HG02642 (cell line): ENCODE data around the gene FMC1.
"Not testable (repeated sequence)": the region's sequence is repeated elsewhere in the genome, so short reads cannot be mapped to it uniquely, and the experiment has no call there.

ENCODE experiments used
- ATAC-seq: cut with Tn5 transposase; IDR thresholded peaks from one replicate; pipeline ENCODE4 v1.9.1; 2021; ENCODE audit warnings: mild to moderate bottlenecking; ENCODE audit not compliant: unreplicated experiment, poor library complexity

FMC1 gene, protein sequence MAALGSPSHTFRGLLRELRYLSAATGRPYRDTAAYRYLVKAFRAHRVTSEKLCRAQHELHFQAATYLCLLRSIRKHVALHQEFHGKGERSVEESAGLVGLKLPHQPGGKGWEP

GRCh38 chr7:139341058-139341775 lies at the start of gene FMC1:
Gene FMC1, plus strand, starts transcription at chr7:139341337. Its CDS starts 48 bp downstream, at chr7:139341385.
- ATAC-seq = peak; percentile 53

- ATAC-seq = no peak
Observed at GRCh38 chr7:139292821-139293220, 48.3 kb upstream of the FMC1 start.

- no peak for ATAC-seq
Observed at GRCh38 chr7:139293534-139293933, 47.6 kb upstream of the FMC1 start.

DNA sequence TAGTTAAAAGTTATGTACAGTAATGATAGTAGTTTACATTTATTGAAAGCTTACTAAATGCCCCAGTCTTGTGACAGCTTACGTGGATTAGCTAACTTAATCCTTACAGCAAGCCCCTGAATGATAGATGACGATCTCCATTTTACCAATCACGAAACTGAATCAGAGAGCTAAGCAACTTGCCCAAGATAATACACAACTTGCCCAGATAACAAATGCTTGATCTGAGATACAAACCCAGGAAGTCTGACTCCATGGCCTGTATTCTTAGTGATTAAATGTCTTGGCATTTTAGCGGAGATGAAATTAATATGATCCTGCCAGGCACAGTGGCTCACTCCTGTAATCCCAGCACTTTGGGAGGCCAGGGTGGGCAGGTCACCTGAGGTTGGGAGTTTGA lies 46.9 kb upstream of the FMC1 start:
- no peak for ATAC-seq

DNA sequence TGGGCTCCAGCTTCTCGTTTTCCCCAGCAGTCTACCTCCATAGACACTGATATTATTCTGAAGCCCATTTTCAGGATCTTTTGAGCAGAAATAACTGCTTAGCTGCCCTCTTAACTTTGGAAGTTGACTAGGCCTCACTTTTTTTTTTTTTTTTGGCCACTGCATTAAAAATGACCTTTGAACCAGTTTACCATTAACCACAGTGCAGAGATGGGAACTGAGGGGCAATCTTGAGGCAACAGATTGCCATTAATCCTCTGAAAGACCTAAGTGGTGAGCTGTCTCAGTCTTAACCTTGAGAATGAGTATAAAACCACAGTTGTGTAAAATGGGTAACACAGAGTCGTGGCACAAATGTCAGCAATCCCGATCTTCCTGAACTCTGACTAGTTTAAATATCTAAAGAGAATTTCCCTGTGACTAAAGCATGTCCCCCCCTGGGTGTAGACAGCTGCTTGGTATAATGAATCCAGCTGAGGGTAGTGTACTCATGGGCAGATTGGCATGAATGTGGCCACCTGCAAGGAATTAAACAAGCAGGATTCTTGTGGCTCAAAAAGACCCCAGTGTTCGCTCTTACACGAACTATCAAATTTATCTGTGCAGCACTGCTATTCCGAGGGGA lies 46.1 kb upstream of the FMC1 start:
- ATAC-seq = no peak

DNA sequence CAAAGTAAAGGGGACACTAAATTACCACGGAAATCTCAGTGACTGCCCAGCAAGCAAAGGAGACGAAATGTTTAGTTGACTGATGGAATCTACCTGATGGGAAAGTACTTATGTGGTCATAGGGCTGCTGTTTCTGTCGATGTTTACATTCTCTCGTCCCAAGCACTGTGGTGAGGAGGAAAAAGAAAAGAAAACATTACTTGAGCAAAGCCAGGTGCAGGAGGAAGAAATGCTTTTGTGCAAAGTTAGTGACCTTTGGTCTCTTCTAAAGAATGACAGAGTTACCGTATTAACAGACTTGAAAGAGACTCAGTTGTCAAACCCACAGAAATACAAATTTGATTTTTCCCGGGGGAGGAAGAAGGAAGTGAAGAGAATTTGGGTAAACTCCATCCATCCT lies 43.3 kb upstream of the FMC1 start:
- ATAC-seq = no peak

DNA sequence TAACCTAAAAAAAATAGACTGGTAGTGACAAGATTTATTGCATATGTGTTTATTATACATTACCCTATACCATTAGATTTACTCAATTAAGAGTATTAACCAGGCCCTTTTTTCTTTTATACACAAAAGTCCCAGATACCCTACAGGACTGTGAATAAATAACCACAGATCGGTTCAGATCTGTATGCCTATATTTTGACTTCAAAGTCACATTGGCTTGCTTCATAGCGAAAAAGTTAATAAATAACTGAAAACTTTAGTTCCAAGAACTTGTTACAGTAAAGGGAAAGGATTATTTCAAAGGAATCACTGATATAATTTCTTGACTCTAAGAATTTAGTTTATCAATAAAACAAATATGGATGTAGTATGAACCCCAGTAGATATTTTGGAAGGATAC lies 41.8 kb upstream of the FMC1 start:
- ATAC-seq = no peak

- ATAC-seq = no peak
Observed at GRCh38 chr7:139300390-139300789, 40.7 kb upstream of the FMC1 start.

- ATAC-seq = no peak
Observed at GRCh38 chr7:139304517-139304916, 36.6 kb upstream of the FMC1 start.

DNA sequence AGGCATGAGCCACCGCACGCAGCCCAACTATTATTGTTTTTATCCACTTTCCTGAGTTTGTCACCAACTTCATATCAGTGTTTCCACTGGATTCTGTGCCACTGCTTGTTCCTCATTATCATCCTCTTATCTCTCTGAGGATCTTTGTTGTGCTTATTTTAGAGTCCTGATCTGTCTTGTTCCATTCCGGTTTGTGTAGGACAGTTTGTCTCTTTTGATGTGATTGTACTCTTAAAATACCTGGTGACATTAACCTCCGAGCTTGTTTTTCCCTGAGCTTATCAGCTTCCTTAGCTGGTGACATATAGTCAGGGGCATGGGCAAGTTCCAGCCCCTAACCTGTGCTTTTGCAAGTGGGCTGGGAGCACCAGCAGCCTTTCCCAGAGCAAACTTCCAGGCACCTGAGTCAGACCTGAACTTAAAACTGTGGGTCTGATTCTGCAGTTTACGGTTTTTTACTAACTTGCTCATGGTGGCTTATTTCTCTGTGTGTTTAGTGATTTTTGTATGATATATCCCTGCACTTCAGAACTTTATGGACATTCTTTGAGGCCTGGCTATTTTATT lies 23.1 kb upstream of the FMC1 start:
- ATAC-seq = no peak

DNA sequence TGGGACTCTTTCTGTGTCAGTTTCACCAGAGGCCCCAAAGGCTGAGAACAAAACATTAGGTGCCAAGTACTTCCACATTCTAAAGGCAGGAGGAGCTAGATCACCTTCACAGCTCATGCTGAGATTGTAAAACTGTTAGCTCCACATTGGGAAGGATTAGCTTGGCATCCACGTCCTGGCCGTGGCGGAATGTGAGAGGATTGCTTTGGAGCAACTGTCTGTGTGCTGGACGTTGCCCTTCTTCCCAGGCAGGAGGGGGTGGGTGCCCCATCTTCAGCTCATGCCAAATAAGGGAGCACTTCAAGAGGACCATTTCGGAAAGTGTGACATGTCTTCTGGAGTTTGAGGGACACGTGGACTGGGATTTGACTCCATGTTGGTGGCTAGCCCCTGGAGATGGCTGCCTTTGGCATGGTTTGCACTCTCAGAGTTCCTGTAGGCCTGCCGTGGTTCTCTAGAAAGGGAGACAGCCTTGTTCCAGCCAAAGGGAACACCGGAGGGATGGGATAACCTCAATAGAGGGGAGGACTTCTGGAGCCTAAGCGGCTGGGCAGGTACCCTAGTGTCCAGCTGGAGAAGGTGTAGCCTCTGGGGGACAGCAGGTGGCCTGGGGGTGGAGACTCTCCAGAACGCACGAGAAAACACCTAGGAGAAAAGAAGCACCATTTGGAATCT lies 19.9 kb upstream of the FMC1 start:
- no peak for ATAC-seq

DNA sequence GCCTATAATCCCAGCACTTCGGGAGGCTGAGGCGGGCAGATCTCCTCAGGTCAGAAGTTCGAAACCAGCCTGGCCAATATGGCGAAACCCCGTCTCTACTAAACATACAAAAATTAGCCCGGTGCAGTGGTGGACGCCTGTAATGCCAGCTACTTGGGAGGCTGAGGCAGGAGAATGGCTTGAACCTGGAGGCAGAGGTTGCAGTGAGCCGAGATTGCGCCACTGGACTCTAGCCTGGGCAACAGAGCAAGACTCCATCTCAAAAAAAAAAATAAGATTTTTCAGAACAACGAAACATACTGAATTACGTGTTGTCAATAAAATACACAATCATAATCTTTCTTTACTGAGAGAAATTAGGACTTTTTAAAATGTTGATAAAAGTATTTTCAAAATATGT lies 16.4 kb upstream of the FMC1 start:
- not testable (repeated sequence) for ATAC-seq

- no peak for ATAC-seq
Observed at GRCh38 chr7:139328375-139328774, 12.8 kb upstream of the FMC1 start.

- ATAC-seq = no peak
Observed at GRCh38 chr7:139329119-139329518, 12.0 kb upstream of the FMC1 start.

GRCh38 chr7:139330333-139331030 lies 10.7 kb upstream of the FMC1 start:
- no peak for ATAC-seq

DNA sequence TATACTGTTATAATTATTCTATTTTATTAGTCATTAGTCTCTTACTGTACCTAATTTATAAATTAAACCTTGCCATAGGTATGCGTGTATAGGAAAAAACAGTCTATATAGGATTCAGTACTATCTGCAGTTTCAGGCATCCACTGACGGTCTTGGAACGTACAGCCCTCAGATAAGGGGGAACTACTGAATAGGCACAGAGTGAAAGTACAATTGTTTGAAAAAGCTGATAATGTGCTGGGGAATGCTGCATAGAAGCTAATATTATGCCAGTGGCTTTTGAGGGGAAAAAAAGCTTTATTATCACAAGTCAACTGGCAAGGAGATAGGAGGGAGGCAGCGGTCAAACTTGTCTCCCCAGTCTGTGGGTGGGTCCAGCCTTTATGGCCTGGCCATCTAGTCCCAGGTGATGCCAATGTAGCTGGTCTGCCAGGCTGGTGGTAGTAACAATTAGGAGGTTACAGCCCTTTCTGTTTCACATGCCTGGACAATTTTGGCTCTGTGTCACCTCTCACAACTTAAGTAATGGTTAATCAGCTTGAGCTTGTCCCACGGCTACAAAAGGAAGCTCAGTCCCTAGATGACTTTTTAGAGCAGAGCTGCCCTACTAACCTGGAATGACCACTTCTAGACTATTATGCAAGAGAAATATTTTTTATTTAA lies 8.3 kb upstream of the FMC1 start:
- no peak for ATAC-seq

DNA sequence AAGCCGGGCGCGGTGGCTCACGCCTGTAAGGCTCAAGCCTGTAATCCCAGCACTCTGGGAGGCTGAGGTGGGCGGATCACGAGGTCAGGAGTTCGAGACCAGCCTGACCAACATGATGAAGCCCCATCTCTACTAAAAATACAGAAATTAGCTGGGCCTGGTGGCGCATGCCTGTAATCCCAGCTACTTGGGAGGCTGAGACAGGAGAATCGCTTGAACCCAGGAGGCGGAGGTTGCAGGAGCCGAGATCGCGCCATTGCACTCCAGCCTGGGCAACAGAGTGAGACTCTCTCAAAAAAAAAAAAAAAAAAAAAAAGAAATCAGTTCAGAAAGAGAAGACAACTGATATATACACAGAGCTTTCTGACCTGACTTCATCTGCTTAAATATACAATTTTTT lies 7.7 kb upstream of the FMC1 start:
- not testable (repeated sequence) for ATAC-seq

- ATAC-seq = no peak
Observed at GRCh38 chr7:139334399-139335150, 6.6 kb upstream of the FMC1 start.

DNA sequence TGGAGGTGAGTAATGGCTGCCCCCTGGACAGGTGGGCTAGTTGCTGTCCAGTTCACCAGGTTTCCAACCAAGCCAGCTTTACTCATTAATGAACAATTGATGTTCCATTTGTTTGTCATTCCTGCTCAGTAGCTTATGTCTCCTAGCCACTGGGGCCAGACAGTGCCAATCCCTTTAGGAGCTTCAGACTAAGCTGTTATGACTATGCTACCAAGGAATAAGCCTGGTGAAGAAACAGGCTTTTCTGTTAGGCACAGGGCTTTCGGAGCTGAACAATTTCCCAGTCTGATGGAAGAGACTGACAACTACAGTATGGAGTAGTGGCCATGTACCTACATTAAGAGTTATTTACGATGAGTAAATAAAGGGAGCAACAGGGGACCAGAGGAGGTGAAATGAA lies 2.1 kb upstream of the FMC1 start:
- no peak for ATAC-seq
